CD4-positive, alpha-beta T cell (primary cell): ENCODE data around the gene CFAP410. TPM values are rescaled to one million over a fixed set of nuclear protein-coding genes. Genes with fewer than 3 reads are reported as not detected.

Experiments
- ATAC-seq: fragments of 200-7000 bp; cut with Tn5 transposase; one replicate; pipeline ENCODE4 v1.10.0; 2022; ENCODE audit warnings: mild to moderate bottlenecking; ENCODE audit not compliant: poor library complexity
- CTCF ChIA-PET: fragments of 350-600 bp; sonication (Branson Sonifier 250); formaldehyde crosslinking; loops from one replicate; lab custom pipeline; 2021; ENCODE audit warnings: antibody characterized with exemption, inconsistent platforms; lab: Charles Lee
- POLR2A ChIA-PET: fragments of 350-600 bp; sonication (Branson Sonifier 250); formaldehyde crosslinking; loops from one replicate; lab custom pipeline; 2021; ENCODE audit warnings: antibody characterized with exemption, inconsistent platforms; lab: Charles Lee
- DNase-seq, 14 experiments: peaks; one replicate each; pipeline ENCODE4 v3.0.0-alpha.2; 2013 to 2020; ENCODE audit warnings: mixed read lengths in 2 of 14
- H3K27ac ChIP-seq, 2 donors: one replicate each; pipeline versions ENCODE4 v1.5.1 to v1.7.0; 2013; ENCODE audit warnings: low read length in 2 of 2, low read depth in 1 of 2, mild to moderate bottlenecking in 1 of 2
- H3K27me3 ChIP-seq, 2 experiments: 1 replicate in 1 of 2; 2 replicates in 1 of 2; pipeline versions ENCODE4 v1.6.1 to v1.7.0; 2013; ENCODE audit warnings: low read length in 2 of 2, control low read depth in 1 of 2, mild to moderate bottlenecking in 1 of 2, moderate library complexity in 1 of 2; ENCODE audit not compliant: insufficient read depth in 2 of 2, control insufficient read depth in 1 of 2
- H3K36me3 ChIP-seq: one replicate; pipeline ENCODE4 v1.6.1; 2013; ENCODE audit warnings: low read length, control low read depth; ENCODE audit not compliant: insufficient read depth
- H3K4me1 ChIP-seq: one replicate; pipeline ENCODE4 v1.6.1; 2013; ENCODE audit warnings: low read length, control low read depth; ENCODE audit not compliant: insufficient read depth
- H3K4me3 ChIP-seq: one replicate; pipeline ENCODE4 v1.5.1; 2013; ENCODE audit warnings: mild to moderate bottlenecking, low read length, moderate library complexity
- H3K9me3 ChIP-seq, 2 experiments: 1 replicate in 1 of 2; 2 replicates in 1 of 2; pipeline versions ENCODE4 v1.6.1 to v1.7.0; 2013; ENCODE audit warnings: low read length in 2 of 2, mild to moderate bottlenecking in 2 of 2, control low read depth in 1 of 2, moderate library complexity in 1 of 2; ENCODE audit not compliant: control insufficient read depth in 1 of 2, insufficient read depth in 1 of 2
- H3K27ac Mint-ChIP-seq: one replicate; pipeline ENCODE4 v1.8.0; 2020; ENCODE audit warnings: mixed read lengths
- H3K27me3 Mint-ChIP-seq: one replicate; pipeline ENCODE4 v1.8.0; 2021; ENCODE audit warnings: mixed read lengths
- H3K36me3 Mint-ChIP-seq: one replicate; pipeline ENCODE4 v1.8.0; 2021; ENCODE audit warnings: low read depth, mixed read lengths
- H3K4me1 Mint-ChIP-seq: one replicate; pipeline ENCODE4 v1.8.0; 2021; ENCODE audit warnings: low read depth, mixed read lengths
- H3K4me3 Mint-ChIP-seq: one replicate; pipeline ENCODE4 v1.8.0; 2020; ENCODE audit warnings: mild to moderate bottlenecking, mixed read lengths
- H3K9me3 Mint-ChIP-seq: one replicate; pipeline ENCODE4 v1.8.0; 2020; ENCODE audit warnings: mixed read lengths
- CTCF ChIP-seq: fragments of 200-600 bp; IDR thresholded peaks from one replicate; pipeline ENCODE4 v1.8.0; 2022; ENCODE audit warnings: antibody characterized with exemption, mild to moderate bottlenecking
- intact Hi-C, 2 experiments: fragments of 100-400 bp; cut with DNase I in 1 of 2; cut with micrococcal nuclease in 1 of 2; formaldehyde crosslinking; loops; one replicate each; pipeline versions ENCODE4 v1.15.1 to v1.9.0; 2023 to 2025; cut with DNase I, micrococcal nuclease
- total RNA-seq, 174 experiments: library from RNA in 2 of 174; stranded (reverse) in 2 of 174; gene quantifications; one replicate each; pipeline ENCODE4 v1.2.3 and lab custom pipeline; 2021 to 2026

CFAP410 gene
- total RNA-seq, 2 experiments from 2014 or later = 50.1 to 51.6 TPM

DNA sequence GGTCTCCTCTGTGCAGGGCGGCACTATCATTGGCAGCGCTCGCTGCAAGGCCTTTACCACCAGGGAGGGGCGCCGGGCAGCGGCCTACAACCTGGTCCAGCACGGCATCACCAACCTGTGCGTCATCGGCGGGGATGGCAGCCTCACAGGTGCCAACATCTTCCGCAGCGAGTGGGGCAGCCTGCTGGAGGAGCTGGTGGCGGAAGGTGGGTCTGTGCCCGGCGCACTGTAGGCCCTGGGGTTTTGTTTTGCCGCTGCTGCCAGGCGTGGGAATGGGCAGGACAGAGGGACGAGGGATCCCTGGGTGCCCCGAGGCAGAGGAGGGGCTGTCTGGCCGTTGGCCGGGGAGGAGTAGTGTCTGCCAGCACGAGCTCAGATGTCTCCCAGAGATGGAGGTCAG, 27.1 kb downstream of the CFAP410 start:
- ChIA-PET POLR2A (no interaction called here), CTCF (no interaction called here)
- TF ChIP-seq CTCF = no peak
- Histone ChIP-seq H3K4me3 (no peak overlapping the region), H3K27ac (no peak overlapping the region), H3K27me3 (no peaks in the 10 kb centered on the region), H3K36me3 (peaks cover 86% of the 10 kb centered on the region), H3K4me1 (peaks cover 8% of the 10 kb centered on the region), H3K9me3 (no peaks in the 10 kb centered on the region)
- Mint-ChIP-seq H3K4me1 (peaks cover 5% of the 10 kb centered on the region), H3K4me3 (no peak overlapping the region), H3K27me3 (no peaks in the 10 kb centered on the region), H3K27ac (no peak overlapping the region), H3K36me3 (peaks cover 48% of the 10 kb centered on the region), H3K9me3 (no peaks in the 10 kb centered on the region)
- ATAC-seq = no peak
- intact Hi-C loops = no loop called here
- no peak for DNase-seq

GRCh38 chr21:44310628-44311507, 28.3 kb downstream of the CFAP410 start:
- Mint-ChIP-seq H3K36me3 (peaks cover 45% of the 10 kb centered on the region), H3K4me1 (peaks cover 5% of the 10 kb centered on the region), H3K9me3 (no peaks in the 10 kb centered on the region), H3K4me3 (no peak overlapping the region), H3K27me3 (no peaks in the 10 kb centered on the region), H3K27ac (peak overlapping the region; percentile 44)
- Histone ChIP-seq H3K4me3 (no peak overlapping the region), H3K36me3 (peaks cover 86% of the 10 kb centered on the region), H3K4me1 (peaks cover 12% of the 10 kb centered on the region), H3K27ac (no peak overlapping the region), H3K27me3 (no peaks in the 10 kb centered on the region), H3K9me3 (no peaks in the 10 kb centered on the region)
- intact Hi-C loops = no loop called here
- CTCF ChIA-PET = no interaction called here
- no peak for TF ChIP-seq CTCF
- no peak for ATAC-seq
- no peak for DNase-seq
- POLR2A ChIA-PET = no interaction called here

DNA sequence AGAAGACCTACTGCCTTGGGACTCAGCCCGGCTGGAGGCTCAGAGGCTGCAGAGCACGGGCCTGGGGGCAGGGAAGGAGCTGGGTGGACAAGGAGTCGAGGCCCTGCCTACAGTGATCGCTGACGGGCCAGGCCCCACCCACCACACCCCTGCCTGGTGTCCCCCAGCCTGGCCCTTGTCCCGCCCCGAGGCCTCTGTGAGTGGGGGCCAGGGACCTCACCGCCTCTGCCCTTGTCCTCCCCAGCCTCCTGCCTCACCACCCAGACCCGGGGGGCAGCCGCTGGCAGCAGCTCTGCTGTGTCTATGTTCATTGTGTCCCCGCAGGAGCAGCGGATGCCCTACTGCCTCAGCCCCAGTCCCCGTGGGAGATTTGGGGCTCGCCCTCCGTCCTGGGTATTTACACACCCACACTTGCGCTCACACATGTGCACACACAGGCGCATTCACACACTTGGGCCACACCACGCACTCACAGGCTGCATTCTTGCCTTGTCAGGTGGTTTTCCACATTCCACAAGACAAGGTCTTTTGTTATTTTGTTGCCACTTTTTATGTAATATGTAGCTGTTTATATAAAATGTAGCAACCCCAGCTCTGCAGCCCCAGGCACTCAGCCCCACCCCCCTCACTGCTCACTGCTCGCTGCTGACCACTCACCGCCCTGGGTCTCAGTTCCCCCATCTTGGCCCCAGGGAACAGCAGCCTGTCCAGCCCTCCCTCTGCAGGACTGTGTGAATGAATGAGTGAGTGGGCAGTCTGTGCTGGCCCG, 32.1 kb downstream of the CFAP410 start:
- Mint-ChIP-seq H3K9me3 (no peaks in the 10 kb centered on the region), H3K4me3 (no peak overlapping the region), H3K27ac (peak overlapping the region; percentile 71), H3K4me1 (peaks cover 31% of the 10 kb centered on the region), H3K36me3 (peaks cover 39% of the 10 kb centered on the region), H3K27me3 (no peaks in the 10 kb centered on the region)
- H3K4me1 ChIP-seq = peaks cover 50% of the 10 kb centered on the region
- no peak for TF ChIP-seq CTCF
- H3K4me3 ChIP-seq = no peak overlapping the region
- H3K27me3 ChIP-seq = no peaks in the 10 kb centered on the region
- ATAC-seq (no peak), DNase-seq (no peak)
- H3K27ac ChIP-seq = no peak overlapping the region
- CTCF ChIA-PET = no interaction called here
- H3K9me3 ChIP-seq = no peaks in the 10 kb centered on the region
- POLR2A ChIA-PET = no interaction called here
- peaks cover 63% of the 10 kb centered on the region for H3K36me3 ChIP-seq
- intact Hi-C loops = no loop called here
